Caco-2 (cell line): ENCODE data around the gene RGS6. TPM values are rescaled to one million over a fixed set of nuclear protein-coding genes. Genes with fewer than 3 reads are reported as not detected.

ENCODE experiments used
- BruUV-seq: library from RNA; stranded (reverse); fragments of 400-500 nt; replicated peaks from 2 replicates; lab custom pipeline; 2021; lab: Mats Ljungman, UMichigan
- CTCF ChIA-PET: fragments of 300-600 bp; sonication (Branson Sonifier 250); formaldehyde crosslinking; loops from one replicate; lab custom pipeline; 2022; ENCODE audit warnings: antibody characterized with exemption; lab: Charles Lee
- POLR2A ChIA-PET: fragments of 300-600 bp; sonication (Branson Sonifier 250); formaldehyde crosslinking; loops from one replicate; lab custom pipeline; 2022; ENCODE audit warnings: antibody characterized with exemption; lab: Charles Lee
- DNase-seq, 2 experiments: peaks; one replicate each; pipeline versions ENCODE4 v3.0.0 to v3.0.0-alpha.2; 2020 to 2022
- H3K27me3 ChIP-seq: replicated peaks from 2 replicates; pipeline ENCODE4 v1.6.0; 2011; ENCODE audit warnings: low read length; ENCODE audit not compliant: control insufficient read depth, insufficient read depth
- H3K36me3 ChIP-seq: 2 replicates; pipeline ENCODE4 v1.5.1; 2011; ENCODE audit warnings: low read length; ENCODE audit not compliant: control insufficient read depth, insufficient read depth
- H3K4me1 ChIP-seq: fragments of 250-450 bp; sonication (Bioruptor Pico); 2 replicates; pipeline ENCODE4 v1.5.1; 2020; ENCODE audit warnings: mild to moderate bottlenecking
- H3K4me3 ChIP-seq: 2 replicates; pipeline ENCODE4 v1.5.1; 2011; ENCODE audit warnings: low read depth, mild to moderate bottlenecking, control low read depth, low read length
- H3K9me3 ChIP-seq: fragments of 250-450 bp; sonication (Bioruptor Pico); 2 replicates; pipeline ENCODE4 v1.5.1; 2020; ENCODE audit warnings: mild to moderate bottlenecking, moderate library complexity
- H3K27ac Mint-ChIP-seq: one replicate; pipeline ENCODE4 v1.8.0; 2022; ENCODE audit warnings: mixed read lengths; ENCODE audit not compliant: unreplicated experiment
- H3K27me3 Mint-ChIP-seq: one replicate; pipeline ENCODE4 v1.8.0; 2022; ENCODE audit warnings: mixed read lengths; ENCODE audit not compliant: insufficient read depth, unreplicated experiment
- H3K36me3 Mint-ChIP-seq: one replicate; pipeline ENCODE4 v1.8.0; 2022; ENCODE audit warnings: mild to moderate bottlenecking, mixed read lengths; ENCODE audit not compliant: insufficient read depth, unreplicated experiment
- H3K4me1 Mint-ChIP-seq: one replicate; pipeline ENCODE4 v1.8.0; 2022; ENCODE audit warnings: low read depth, mixed read lengths; ENCODE audit not compliant: unreplicated experiment
- H3K4me3 Mint-ChIP-seq: one replicate; pipeline ENCODE4 v1.8.0; 2022; ENCODE audit warnings: mild to moderate bottlenecking, moderate library complexity, mixed read lengths; ENCODE audit not compliant: unreplicated experiment
- H3K9me3 Mint-ChIP-seq: one replicate; pipeline ENCODE4 v1.8.0; 2022; ENCODE audit warnings: mixed read lengths; ENCODE audit not compliant: unreplicated experiment
- CTCF ChIP-seq, 2 experiments: fragments of 200-600 bp in 1 of 2; IDR thresholded peaks; 1 replicate in 1 of 2; 2 replicates in 1 of 2; pipeline versions ENCODE4 v1.5.1 to v1.8.0; 2011 to 2022; ENCODE audit warnings: antibody characterized with exemption in 1 of 2, control low read depth in 1 of 2, inconsistent platforms in 1 of 2, low read depth in 1 of 2, low read length in 1 of 2, mild to moderate bottlenecking in 1 of 2, moderate library complexity in 1 of 2; ENCODE audit not compliant: insufficient read depth in 1 of 2, severe bottlenecking in 1 of 2, unreplicated experiment in 1 of 2
- intact Hi-C: fragments of 100-400 bp; cut with micrococcal nuclease; formaldehyde crosslinking; loops from one replicate; pipeline ENCODE4 v1.10.0; 2022; ENCODE audit not compliant: unreplicated experiment
- total RNA-seq: library from RNA; stranded (reverse); gene quantifications from 2 replicates; pipeline ENCODE4 v1.2.3, GENCODE V29; 2022

The RGS6 gene
- total RNA-seq, 1 experiment from 2014 or later: not detected

GRCh38 chr14:72308967-72309485 lies 376.8 kb downstream of the RGS6 start:
- H3K9me3 Mint-ChIP-seq: peaks cover 12% of the 10 kb centered on the region
- no peak for TF ChIP-seq CTCF (IDR thresholded peaks at IDR 0.05; ENCODE audit: insufficient read depth in 1 of 2, low read depth in 1 of 2, low read length in 1 of 2, severe bottlenecking in 1 of 2, unreplicated experiment in 1 of 2)
- CTCF ChIA-PET: no interaction called here
- POLR2A ChIA-PET: no interaction called here
- no peak for DNase-seq
- no peak overlapping the region for H3K4me3 Mint-ChIP-seq
- no peaks in the 10 kb centered on the region for H3K36me3 ChIP-seq
- no peaks in the 10 kb centered on the region for H3K4me1 ChIP-seq
- BruUV-seq: no TSS peak
- H3K27me3 Mint-ChIP-seq: no peaks in the 10 kb centered on the region
- intact Hi-C loops: no loop called here
- no peaks in the 10 kb centered on the region for H3K4me1 Mint-ChIP-seq
- no peak overlapping the region for H3K27ac Mint-ChIP-seq
- no peaks in the 10 kb centered on the region for H3K27me3 ChIP-seq
- no peaks in the 10 kb centered on the region for H3K9me3 ChIP-seq
- no peaks in the 10 kb centered on the region for H3K36me3 Mint-ChIP-seq
- no peak overlapping the region for H3K4me3 ChIP-seq

GRCh38 chr14:72311116-72311515 lies 378.9 kb downstream of the RGS6 start:
- no peak for TF ChIP-seq CTCF (IDR thresholded peaks at IDR 0.05; ENCODE audit: insufficient read depth in 1 of 2, low read depth in 1 of 2, low read length in 1 of 2, severe bottlenecking in 1 of 2, unreplicated experiment in 1 of 2)
- no peak for DNase-seq
- no peaks in the 10 kb centered on the region for H3K27me3 ChIP-seq
- H3K36me3 ChIP-seq: no peaks in the 10 kb centered on the region
- H3K4me1 Mint-ChIP-seq: no peaks in the 10 kb centered on the region
- H3K27me3 Mint-ChIP-seq: no peaks in the 10 kb centered on the region
- H3K4me1 ChIP-seq: no peaks in the 10 kb centered on the region
- ChIA-PET CTCF (no interaction called here), POLR2A (no interaction called here)
- H3K36me3 Mint-ChIP-seq: no peaks in the 10 kb centered on the region
- no TSS peak for BruUV-seq
- no peaks in the 10 kb centered on the region for H3K9me3 ChIP-seq
- intact Hi-C loops: no loop called here
- no peak overlapping the region for H3K27ac Mint-ChIP-seq
- peaks cover 3% of the 10 kb centered on the region for H3K9me3 Mint-ChIP-seq
- no peak overlapping the region for H3K4me3 Mint-ChIP-seq
- no peak overlapping the region for H3K4me3 ChIP-seq

GRCh38 chr14:72311516-72311915 lies 379.3 kb downstream of the RGS6 start:
- Mint-ChIP-seq H3K27me3 (no peaks in the 10 kb centered on the region), H3K27ac (no peak overlapping the region), H3K4me3 (no peak overlapping the region), H3K9me3 (no peaks in the 10 kb centered on the region), H3K36me3 (no peaks in the 10 kb centered on the region), H3K4me1 (no peaks in the 10 kb centered on the region)
- intact Hi-C loops: no loop called here
- no peak for TF ChIP-seq CTCF (IDR thresholded peaks at IDR 0.05; ENCODE audit: insufficient read depth in 1 of 2, low read depth in 1 of 2, low read length in 1 of 2, severe bottlenecking in 1 of 2, unreplicated experiment in 1 of 2)
- Histone ChIP-seq H3K4me1 (no peaks in the 10 kb centered on the region), H3K27me3 (no peaks in the 10 kb centered on the region), H3K36me3 (no peaks in the 10 kb centered on the region), H3K4me3 (no peak overlapping the region), H3K9me3 (no peaks in the 10 kb centered on the region)
- DNase-seq: no peak
- CTCF ChIA-PET: no interaction called here
- POLR2A ChIA-PET: no interaction called here
- BruUV-seq: no TSS peak
